Osteoblast (primary cell): Measurements from ENCODE around the gene SYNE1. TPM values are rescaled to one million over a fixed set of nuclear protein-coding genes. Genes with fewer than 3 reads are reported as not detected.

ENCODE experiments used
- DNase-seq: peaks from one replicate; pipeline ENCODE4 v3.0.0; 2011; ENCODE audit warnings: low spot score, mixed read lengths; ENCODE audit not compliant: insufficient read length; ENCODE audit errors: missing footprints
- H2AFZ ChIP-seq: 2 replicates; pipeline ENCODE4 v1.6.0; 2011; ENCODE audit warnings: mild to moderate bottlenecking, low read length
- H3K27ac ChIP-seq: 2 replicates; pipeline ENCODE4 v1.5.1; 2011; ENCODE audit warnings: mild to moderate bottlenecking, low read depth, low read length, moderate library complexity
- H3K27me3 ChIP-seq: 2 replicates; pipeline ENCODE4 v1.6.0; 2012; ENCODE audit warnings: mild to moderate bottlenecking, control low read depth, inconsistent platforms, low read length, moderate library complexity; ENCODE audit not compliant: insufficient read depth
- H3K36me3 ChIP-seq: 2 replicates; pipeline ENCODE4 v1.5.1; 2011; ENCODE audit warnings: mild to moderate bottlenecking, low read length, control low read depth, moderate library complexity; ENCODE audit not compliant: insufficient read depth
- H3K4me1 ChIP-seq: 2 replicates; pipeline ENCODE4 v1.5.1; 2011; ENCODE audit warnings: mild to moderate bottlenecking, low read length, control low read depth, moderate library complexity; ENCODE audit not compliant: insufficient read depth
- H3K4me2 ChIP-seq: 2 replicates; pipeline ENCODE4 v1.6.0; 2011; ENCODE audit warnings: mild to moderate bottlenecking, low read length; ENCODE audit not compliant: insufficient read depth
- H3K4me3 ChIP-seq: fragments of 200-600 bp; sonication (generic); 3 replicates; pipeline ENCODE4 v1.5.1; 2012; ENCODE audit warnings: mild to moderate bottlenecking, low read length, inconsistent platforms; ENCODE audit not compliant: insufficient read depth
- H3K79me2 ChIP-seq: 2 replicates; pipeline ENCODE4 v1.6.0; 2012; ENCODE audit warnings: mild to moderate bottlenecking, low read length, control low read depth, inconsistent platforms; ENCODE audit not compliant: insufficient read depth
- H3K9me3 ChIP-seq: 2 replicates; pipeline ENCODE4 v1.5.1; 2011; ENCODE audit warnings: low read depth, low read length, control low read depth
- H4K20me1 ChIP-seq: 2 replicates; pipeline ENCODE4 v1.6.0; 2012; ENCODE audit warnings: mild to moderate bottlenecking, low read length, control low read depth; ENCODE audit not compliant: insufficient read depth
- total RNA-seq: library from RNA; depleted of rRNA; stranded (reverse); fragments of >200 nt; gene quantifications from 2 replicates; pipeline ENCODE4 v1.2.3, GENCODE V29; 2012
- TF ChIP-seq, protein P1 (sequence below): IDR thresholded peaks from 2 replicates; pipeline ENCODE4 v1.5.1; 2011; ENCODE audit warnings: mild to moderate bottlenecking, low read depth, low read length, moderate library complexity; ENCODE audit errors: extremely low read depth

Gene SYNE1
- total RNA-seq, 1 donor = 240 TPM

DNA sequence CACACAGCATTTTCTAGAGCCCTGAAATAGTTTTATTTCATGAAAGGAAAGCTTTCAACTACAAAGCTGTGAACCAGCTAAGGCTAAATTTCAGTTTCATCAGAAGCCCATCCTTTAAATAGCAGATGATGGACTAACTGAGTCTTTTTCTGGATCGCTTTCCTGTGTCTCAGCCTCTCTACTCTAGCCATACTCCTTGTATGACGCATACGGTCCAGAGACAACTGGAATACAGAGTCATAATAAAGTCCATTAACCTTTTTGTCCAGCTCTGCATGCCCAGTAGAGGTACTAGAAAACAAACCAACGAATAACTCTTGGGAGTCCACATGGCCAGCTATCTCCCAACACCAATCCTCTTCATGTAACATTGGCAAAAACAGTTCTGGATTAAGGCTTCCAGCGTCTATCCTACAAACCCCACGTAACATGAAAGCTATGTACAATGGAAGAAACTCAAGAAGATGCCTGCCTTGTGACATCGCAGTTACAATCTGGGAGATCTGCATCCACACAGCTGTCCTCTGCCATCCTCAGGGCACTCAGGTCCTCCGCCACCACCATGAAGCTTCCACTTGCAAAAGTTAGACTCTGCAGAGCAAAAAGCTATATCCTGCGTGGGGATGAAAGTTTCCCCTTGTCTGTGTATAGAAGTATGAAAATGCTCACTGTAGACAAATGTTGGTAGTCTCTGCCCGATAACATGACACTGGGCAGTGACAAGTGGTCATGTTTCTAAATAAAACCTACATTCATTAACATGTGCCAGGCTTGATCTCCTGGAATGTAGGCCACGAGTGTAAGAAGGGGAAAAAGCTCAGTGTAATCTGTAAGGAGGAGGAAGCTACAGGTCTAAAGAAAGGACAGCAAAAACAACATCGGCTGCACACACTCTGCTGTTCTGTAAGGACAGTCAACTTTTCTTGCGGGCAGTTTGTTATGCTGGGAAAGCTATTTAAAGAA lies 469.2 kb downstream of the SYNE1 start:
- no peaks in the 10 kb centered on the region for H3K79me2 ChIP-seq
- no peaks in the 10 kb centered on the region for H3K27me3 ChIP-seq
- peaks cover 18% of the 10 kb centered on the region for H3K36me3 ChIP-seq
- no peak overlapping the region for H3K4me3 ChIP-seq
- no peak overlapping the region for H2AFZ ChIP-seq
- no peaks in the 10 kb centered on the region for H3K9me3 ChIP-seq
- no peak overlapping the region for H3K4me2 ChIP-seq
- peaks cover 10% of the 10 kb centered on the region for H3K4me1 ChIP-seq
- DNase-seq = no peak
- H3K27ac ChIP-seq = no peak overlapping the region
- TF ChIP-seq, protein P1, sequence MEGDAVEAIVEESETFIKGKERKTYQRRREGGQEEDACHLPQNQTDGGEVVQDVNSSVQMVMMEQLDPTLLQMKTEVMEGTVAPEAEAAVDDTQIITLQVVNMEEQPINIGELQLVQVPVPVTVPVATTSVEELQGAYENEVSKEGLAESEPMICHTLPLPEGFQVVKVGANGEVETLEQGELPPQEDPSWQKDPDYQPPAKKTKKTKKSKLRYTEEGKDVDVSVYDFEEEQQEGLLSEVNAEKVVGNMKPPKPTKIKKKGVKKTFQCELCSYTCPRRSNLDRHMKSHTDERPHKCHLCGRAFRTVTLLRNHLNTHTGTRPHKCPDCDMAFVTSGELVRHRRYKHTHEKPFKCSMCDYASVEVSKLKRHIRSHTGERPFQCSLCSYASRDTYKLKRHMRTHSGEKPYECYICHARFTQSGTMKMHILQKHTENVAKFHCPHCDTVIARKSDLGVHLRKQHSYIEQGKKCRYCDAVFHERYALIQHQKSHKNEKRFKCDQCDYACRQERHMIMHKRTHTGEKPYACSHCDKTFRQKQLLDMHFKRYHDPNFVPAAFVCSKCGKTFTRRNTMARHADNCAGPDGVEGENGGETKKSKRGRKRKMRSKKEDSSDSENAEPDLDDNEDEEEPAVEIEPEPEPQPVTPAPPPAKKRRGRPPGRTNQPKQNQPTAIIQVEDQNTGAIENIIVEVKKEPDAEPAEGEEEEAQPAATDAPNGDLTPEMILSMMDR = no peak
- no peaks in the 10 kb centered on the region for H4K20me1 ChIP-seq

DNA sequence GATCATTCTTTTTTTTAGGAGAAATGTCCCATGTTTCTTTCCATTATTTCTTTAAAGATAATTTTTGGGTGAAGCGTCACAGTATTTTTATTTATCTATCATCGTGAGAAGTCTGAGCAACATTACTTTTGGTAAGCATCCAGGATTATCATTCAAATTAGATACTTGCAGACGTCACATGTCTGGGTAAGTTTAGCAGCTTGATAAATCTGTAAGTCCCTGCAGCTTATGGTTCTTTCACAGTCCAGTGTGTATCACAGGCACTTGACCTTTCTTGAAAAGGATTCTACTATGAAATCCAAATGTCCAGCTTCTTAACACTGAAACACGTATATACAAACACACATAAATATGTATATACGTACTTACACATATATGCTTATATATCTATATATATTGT lies 470.3 kb downstream of the SYNE1 start:
- Histone ChIP-seq H3K4me2 (no peak overlapping the region), H3K79me2 (no peaks in the 10 kb centered on the region), H3K36me3 (peaks cover 18% of the 10 kb centered on the region), H3K27me3 (no peaks in the 10 kb centered on the region), H3K4me3 (no peak overlapping the region), H3K9me3 (no peaks in the 10 kb centered on the region), H3K27ac (no peak overlapping the region), H2AFZ (no peak overlapping the region), H4K20me1 (no peaks in the 10 kb centered on the region), H3K4me1 (peaks cover 10% of the 10 kb centered on the region)
- no peak for DNase-seq
- TF ChIP-seq, protein P1 = no peak

DNA sequence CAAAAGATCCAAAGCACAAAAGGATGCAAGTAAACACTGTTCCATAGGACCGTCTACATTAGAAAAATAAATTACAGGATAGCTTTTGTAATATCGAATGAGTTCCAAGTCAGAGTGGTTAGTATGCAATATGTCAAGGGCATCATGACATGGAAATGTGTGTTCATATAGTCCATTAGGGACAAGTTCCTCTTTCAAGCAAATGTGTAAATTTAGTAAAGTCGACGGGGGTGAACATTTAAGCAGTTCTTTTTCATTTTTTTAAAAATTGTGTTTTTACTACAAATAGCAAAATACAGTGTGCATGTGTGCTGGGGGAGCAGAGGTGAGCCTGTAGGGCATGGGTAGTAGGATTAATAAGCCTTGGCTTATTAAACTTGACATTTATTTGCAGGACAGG lies 470.7 kb downstream of the SYNE1 start:
- no peak for DNase-seq
- Histone ChIP-seq H3K79me2 (no peaks in the 10 kb centered on the region), H3K4me2 (no peak overlapping the region), H3K4me3 (no peak overlapping the region), H3K27me3 (no peaks in the 10 kb centered on the region), H3K27ac (no peak overlapping the region), H3K4me1 (peaks cover 11% of the 10 kb centered on the region), H3K36me3 (peaks cover 18% of the 10 kb centered on the region), H4K20me1 (no peaks in the 10 kb centered on the region), H3K9me3 (no peaks in the 10 kb centered on the region), H2AFZ (no peak overlapping the region)
- TF ChIP-seq, protein P1 = no peak

DNA sequence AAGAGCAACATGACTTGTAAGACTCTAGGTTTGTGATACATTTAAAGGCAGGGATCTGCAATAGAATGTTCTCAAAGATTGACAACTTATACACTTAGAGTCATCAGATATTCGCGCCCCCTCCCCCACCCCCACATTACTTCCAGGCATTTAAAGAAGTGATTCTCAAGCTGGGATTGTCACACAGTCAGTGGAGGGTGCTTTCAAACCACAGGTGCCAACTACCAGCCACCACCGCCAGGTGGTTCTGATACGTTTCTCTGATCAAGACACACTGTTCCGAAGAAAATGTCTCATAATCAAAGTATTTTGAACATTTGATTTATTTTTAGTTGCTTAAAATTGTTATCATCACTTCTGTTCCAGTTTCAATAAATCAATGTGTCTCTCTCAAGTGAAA lies 472.2 kb downstream of the SYNE1 start:
- Histone ChIP-seq H2AFZ (no peak overlapping the region), H3K4me2 (no peak overlapping the region), H3K79me2 (no peaks in the 10 kb centered on the region), H3K27me3 (no peaks in the 10 kb centered on the region), H3K9me3 (no peaks in the 10 kb centered on the region), H4K20me1 (no peaks in the 10 kb centered on the region), H3K27ac (no peak overlapping the region), H3K4me1 (peaks cover 7% of the 10 kb centered on the region), H3K4me3 (no peak overlapping the region), H3K36me3 (peaks cover 18% of the 10 kb centered on the region)
- DNase-seq = no peak
- TF ChIP-seq, protein P1 = no peak
